ENCODE data around the gene RGN.
"Not testable (repeated sequence)": the region's sequence is repeated elsewhere in the genome, so short reads cannot be mapped to it uniquely, and the experiment has no call there.

RGN gene

DNA sequence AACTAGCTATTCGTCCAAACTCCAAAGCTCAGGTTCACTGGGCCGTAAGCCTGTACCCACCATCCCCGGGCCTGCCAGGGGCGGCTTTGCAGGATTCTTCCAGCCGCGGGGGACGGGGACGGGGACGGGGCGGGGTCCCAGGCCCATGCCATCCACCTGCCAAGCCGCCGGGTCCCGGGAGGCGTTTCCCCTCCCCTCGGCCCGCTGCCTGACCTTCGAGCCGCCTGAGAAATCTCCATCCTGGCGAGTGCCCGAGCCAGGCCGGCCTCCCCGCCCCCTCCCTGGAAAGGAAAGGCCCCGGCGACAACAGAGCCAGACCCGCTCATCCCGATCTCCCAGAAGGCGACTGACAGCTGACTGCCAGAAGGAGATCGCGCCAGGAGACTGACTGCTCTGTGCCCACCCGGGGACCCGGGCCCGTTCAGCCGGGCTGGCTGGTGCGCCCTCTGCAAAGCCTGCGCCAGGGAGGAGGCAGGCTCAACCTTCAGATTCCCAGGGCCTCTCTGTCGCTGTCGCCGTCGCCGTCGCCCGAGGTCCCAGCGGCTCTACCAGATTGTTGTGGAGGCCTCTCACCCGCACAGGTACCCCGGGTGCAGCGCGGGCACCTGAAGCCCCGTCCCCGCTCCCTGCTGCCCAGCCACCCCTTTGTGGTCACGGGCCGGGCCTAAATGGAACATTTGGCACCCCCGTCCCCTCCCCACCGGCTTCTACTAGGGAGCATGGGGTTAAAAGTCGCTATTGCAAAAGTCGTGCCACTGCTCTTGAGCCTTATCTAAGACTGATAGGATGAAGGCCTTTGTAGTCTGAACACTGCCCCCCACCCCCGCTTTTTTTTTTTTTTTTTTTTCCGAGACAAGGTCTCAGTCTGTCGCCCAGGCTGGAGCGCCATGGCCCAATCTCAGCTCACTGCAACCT is at the start of gene RGN:
RGN (plus strand) TSS at position 315 of the 915 bp plus-strand sequence. CDS start 2,702 bp downstream, outside the sequence.
- DNase-seq = no peak

DNA sequence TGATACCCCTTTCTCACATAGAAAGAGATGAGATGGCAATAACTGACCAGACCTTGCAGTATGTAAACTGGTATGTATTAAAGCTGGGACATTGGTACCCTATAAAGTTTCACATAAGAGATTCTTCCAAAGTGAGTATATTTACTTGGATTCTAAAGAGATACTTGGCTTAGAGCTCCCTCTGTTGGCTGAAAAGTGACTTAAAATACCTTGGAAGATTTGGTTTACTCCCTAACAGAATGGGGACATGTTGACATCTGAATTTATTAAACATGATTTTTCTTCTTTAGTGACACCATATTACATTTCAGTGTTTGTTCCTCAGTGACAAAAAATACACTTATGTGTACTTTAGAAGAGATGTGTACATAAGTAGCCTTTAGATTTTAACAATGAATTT is 47.9 kb upstream of the RGN start:
- DNase-seq = peak; percentile 78

DNA sequence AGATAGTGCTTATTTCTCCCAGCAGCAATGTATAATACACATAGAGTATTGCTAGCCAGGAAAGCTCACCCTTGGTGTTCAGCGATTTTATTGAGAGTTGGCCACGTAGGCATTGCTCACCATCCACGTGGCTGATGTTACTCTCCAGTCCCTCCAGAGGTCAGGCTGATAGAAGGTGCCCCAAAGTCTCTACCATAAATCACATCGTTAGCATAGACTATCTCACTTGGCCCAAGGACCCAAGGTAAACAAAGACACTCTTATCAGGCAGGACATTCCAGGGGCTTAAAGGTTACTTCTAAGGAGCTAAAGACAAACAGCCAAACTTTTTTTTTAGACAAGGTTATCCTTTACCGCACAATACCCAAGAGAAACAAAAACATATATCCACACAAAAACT is 30.3 kb upstream of the RGN start:
- DNase-seq = no peak

DNA sequence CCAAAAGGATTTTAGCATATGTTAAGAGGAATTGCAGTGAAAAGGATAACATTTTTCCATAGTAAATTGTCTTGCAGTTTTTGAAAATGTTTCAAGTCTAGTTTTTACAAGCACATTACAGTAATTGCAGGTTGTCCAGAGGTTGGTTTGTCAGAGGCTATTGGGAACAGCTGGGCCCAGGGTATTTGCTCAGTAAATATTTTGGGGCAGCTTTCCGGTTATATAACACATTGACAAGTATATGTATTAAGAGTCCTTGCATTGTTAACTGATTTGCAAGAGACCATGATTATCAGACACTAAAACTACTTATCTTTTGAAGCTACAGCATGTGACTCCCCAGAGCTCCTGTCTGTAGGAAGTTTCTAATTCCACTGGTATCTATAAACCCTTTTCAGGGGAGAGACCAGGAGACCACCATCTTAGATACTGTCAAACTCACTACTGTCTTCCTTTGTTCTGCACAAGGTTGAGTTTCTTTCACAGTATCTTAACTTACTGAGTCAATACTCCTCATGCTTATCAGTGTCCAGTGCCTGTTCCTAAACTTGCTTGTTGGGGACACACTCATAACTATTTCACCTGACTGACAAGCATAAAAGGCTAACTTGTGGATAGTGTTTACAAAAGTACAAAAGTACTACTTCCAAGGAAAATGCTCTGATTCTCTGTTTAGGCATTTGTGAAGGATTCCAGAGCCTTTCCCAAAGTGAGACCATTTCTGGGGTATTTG is 18.9 kb upstream of the RGN start:
- no peak for DNase-seq

DNA sequence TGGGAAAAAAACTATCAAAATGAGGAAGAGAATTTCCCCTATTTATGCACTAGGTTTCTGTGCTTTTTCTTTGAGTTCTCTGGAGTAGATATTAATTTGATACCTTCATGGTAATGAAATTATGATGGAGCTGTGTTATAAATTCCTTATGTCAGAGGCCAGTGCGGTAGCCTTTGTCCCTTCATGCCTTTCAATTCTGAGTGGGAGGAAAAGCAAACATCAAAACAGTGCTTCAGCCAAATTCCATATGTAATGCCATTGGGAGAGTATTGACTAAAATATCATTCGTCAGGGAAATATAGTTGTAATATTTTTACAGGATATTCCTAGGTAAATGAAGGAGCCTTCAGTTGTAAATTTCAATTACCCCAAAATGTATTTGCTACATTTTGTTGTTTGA is 17.5 kb upstream of the RGN start:
- no peak for DNase-seq

DNA sequence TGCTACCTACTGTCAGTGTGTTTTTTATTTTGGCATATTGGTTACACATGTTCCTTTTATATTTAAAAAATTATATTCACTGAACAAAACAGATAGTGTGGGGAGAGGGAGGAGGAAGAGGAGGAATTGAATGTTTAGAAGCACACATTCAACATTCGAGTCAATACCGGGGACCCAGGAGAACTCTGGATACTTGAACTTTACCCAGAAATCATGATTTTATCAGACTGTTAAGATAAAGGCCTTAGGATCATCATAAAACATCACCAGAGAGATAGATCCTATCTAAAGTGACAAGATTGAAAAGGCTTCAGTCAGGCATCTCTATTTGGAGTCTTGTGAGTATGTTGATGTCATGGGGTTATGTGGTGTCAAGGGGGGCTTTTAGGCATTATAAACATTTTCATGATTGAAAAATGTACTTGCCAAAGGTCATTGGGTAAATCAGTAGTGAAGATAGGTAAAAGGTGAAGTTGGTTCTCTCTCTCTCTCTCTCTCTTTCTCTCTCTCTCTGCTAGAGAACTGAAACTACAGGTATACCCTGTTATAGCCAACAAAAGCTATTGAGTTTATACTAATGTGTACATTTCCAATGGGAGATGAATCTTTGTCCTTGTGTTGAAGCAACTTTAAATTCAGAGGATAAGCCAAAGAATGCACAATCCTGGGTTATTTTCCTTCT is 16.9 kb upstream of the RGN start:
- no peak for DNase-seq

DNA sequence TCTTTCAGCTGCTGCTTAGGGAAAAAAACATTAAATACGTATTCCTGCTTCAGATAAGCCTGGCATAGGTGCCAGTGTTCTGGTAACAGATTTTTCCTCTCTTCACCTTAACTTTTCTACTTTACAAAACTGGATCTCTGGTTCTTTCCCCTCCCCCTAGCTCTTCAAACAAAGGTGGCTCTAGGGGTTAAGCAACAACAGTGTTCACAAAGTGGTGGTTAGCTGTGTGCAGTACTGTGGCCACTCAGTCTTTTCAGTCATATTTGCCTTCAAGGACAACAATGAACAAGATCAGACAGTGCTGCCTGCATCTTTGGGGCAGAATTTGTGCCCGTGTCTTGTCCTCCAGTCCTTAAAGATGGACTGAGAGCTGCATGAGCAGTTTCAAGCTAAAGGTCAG is 15.1 kb upstream of the RGN start:
- DNase-seq = no peak

DNA sequence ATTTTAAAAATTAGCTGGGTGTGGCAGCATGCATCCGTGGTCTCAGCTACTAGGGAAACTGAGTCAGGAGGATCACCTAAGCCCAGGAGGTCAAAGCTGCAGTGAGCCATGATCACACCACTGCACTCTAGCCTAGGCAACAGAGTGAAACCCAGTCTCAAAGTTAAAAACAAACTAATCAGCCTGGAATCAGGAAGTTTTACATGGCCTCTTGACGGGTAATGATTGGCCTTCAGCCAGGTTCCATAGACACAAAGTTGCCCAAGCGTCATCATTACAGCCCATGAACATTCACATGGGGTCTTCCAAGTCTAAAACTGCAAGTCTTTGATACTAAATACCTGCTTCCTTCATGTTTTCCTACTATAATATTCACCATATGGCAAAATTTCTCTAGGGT is 10.0 kb upstream of the RGN start:
- no peak for DNase-seq

DNA sequence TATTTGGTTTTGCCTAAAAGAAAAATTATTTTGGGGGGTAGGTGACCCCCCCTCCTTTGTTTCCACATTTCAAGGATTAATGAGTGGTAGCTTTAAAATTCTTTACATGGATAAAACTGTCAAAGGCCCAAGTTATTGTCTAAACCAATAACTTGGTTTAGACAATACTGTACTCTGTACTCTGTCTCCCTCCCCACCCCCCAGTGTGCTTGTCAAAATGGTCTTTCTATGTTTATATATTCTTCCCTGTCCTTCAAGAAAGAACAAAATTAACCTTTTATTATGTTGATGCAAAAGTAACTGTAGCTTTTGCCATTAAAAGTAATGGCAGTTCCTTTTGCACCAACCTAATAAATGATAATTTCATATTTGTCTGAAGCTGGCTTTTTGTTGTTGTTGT is 9.5 kb upstream of the RGN start:
- DNase-seq = no peak

DNA sequence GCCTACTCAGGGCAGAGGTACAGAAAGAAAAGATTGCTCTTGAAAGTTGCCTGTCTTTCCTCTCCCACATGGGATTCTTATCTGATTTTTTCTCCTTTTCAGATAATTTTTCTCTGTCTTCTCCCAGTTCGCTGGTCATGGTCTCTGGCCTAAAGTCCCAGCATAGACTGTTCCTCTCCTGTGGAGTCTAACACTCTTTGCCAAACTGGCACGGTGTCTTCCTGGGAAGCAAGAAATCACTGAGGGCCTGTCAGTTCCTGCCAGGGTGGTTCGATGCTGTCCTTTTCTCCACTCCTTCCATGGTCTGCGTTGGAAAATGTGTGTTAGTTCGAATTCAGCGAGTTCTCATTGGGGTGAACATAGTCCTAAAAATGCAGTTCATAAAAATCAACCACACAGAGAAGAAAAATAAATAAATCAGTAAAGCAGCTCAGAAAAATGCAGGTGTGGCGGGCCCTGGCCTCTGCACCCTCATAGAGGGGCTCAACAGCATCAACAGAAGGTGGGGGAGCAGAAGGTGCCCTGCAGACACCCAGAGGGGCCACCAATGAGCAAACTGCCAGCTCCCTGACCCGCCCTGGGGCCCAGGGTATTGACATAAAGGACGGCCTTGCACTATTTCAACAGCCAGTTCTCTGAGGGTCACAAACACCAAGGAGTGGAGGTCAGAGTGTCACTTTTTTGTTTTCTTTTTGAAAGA is 2.1 kb downstream of the RGN start:
- no peak for DNase-seq

DNA sequence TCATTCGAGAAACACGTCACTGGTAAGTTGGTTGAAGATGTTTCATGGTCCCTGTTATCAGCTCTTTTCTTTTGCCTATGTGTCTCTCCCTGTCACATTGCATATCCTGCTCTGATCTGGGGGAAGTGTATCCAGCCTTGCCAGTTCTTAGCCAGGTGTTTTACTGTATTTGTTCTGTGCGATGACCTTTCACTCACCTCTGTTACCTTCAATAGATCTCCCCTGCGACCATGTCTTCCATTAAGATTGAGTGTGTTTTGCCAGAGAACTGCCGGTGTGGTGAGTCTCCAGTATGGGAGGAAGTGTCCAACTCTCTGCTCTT is 2.6 kb downstream of the RGN start:
- DNase-seq = no peak

DNA sequence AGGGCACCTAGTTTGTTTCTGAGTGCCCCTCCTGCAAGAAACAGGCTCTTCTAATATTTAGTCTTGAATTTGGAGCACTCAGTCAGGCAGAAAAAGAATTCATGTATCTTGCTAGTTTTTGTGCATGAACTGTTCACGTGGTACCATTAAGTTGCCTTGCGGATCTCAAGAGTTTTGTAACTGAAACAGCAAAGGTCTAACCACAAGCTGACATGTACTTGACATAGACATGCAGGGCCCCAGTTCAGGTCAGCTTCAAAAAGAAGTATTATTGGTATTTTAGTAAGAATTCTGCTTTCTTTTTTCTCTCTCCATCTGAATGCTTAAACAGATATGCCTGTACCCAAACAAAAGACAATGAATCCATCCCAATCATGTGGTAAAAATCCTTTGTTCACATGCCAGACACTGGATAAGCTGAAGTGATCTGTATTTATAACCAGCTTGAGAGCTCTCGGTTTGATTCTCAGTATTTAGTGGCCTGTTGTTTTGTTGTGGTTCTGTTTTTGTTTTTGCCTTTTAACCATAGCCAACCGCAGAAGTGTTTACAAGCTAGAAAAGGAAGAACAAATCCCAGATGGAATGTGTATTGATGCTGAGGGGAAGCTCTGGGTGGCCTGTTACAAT is 13.0 kb downstream of the RGN start:
- peak; percentile 23 for DNase-seq

DNA sequence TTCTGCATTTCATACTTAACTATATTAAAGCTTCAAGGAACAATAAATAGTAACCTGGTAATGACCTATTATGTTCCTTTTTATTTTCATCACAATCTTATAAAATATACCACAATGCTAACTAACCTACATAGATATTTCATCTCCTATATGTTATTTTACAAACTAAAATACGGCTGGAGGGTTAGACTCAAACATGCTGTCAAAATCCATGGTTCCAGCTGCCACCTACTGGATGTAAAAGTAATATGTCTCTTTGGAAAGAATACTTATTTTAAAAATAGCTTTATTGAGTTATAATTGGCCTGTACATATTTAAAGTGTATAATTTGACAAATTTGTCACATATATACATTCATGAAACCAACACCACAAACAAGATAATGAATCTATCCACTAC is 15.0 kb downstream of the RGN start:
- peak; percentile 70 for DNase-seq

DNA sequence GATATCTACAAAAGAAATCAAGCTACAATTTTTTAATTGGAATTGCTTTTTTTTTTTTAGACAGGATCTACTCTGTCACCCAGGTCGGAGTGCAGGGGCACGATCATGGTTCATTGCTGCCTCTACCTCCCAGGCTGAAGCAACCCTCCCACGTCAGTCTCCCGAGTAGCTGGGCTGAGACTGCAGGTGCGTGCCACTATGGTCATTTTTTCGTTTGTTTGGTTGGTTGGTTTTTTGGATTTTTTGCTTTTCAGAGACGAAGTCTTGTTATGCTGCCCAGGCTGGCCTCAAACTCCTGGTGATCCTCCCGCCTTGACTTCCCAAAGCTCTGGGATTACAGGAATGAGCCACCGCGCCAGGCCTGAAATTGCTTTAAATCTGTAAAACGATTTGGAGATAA is 15.6 kb downstream of the RGN start:
- no peak for DNase-seq

DNA sequence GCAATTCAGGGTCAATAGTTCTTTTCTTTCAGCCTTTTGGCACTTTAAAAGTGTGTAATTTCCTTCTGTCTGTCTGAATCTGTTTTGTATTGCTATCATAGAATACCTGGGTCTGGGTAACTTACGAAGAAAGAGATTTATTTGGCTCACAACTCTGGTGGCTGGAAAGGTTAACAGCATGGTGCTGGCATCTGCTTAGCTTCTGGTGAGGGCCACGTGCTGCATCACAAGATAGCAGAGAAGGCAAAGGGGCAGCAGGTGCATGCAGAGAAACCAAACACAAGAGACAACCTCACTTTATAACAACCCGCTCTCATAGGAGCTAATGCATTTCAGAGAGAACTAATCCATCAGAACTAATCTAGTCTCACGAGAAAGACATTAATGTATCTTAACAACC is 18.8 kb downstream of the RGN start:
- no peak for DNase-seq

DNA sequence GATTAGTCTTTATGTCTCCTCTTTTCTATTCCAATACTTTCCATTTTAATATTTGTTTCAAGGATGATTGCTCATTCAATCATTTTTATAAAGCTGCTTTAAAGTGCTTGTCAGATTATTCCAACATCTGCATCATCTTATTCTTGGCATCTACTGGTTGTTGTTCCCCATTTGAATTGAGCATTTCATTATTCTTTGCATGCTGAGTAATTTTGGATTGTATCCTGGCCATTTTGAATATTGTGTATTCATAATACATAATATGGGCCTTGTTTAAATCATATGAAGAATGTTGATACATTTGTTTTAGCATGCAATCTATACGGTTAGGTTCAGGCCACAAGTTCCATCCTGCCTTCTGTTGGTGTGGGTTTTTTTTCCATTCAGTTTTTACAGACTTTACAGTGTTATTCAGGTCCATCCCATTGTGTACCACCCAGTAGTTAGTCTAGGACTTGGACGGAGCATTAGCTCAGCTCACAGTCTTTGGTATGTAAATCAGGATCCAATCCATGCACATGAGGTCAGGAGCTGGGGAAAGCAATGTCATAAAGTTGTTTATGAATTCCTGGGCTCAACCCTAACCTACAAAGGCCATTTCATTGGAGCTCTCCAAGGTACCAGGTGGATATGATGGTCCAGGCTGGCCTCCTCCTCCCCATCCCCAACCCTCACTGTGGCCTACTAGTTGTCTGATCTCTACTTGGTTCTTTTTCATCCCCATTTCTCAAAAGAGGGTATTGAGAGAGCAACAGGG is 20.3 kb downstream of the RGN start:
- DNase-seq = no peak

DNA sequence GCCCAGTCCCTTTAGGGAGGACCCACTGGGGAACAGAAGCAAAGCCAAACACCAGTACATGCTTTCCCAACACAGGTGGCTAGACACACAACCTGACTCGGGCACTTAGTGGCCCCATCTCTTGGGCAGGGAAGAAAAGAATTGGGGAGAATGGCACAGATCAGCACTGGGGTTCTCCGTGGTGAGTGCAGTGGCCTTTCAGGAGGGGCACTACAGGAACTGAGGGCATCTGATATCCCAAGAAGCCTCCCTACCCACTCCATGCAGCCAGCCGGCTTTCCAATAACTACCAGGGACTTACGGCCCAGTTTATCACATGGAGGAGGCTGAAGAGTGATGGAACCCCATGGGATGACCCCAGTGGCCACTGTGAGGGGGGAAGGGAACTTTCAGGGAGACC is 23.0 kb downstream of the RGN start:
- DNase-seq = no peak

DNA sequence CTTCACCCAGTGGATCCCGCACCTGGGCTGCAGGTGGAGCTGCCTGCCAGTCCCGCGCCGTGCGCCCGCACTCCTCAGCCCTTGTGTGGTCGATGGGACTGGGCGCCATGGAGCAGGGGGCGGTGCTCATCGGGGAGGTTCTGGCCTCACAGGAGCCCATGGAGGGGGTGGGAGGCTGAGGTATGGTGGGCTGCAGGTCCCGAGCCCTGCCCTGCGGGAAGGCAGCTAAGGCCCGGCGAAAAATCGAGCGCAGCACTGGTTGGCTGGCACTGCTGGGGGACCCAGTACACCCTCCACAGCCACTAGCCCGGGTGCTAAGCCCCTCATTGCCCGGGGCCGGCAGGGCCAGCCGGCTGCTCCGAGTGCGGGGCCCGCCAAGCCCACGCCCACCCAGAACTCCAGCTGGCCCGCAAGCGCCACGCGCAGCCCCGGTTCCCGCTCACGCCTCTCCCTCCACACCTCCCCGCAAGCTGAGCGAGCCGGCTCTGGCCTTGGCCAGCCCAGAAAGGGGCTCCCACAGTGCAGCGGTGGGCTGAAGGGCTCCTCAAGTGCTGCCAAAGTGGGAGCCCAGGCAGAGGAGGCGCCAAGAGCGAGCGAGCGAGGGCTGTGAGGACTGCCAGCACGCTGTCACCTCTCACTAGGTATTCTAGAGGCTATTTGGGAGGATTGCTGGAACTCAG is 32.8 kb downstream of the RGN start:
- DNase-seq = not testable (repeated sequence)

DNA sequence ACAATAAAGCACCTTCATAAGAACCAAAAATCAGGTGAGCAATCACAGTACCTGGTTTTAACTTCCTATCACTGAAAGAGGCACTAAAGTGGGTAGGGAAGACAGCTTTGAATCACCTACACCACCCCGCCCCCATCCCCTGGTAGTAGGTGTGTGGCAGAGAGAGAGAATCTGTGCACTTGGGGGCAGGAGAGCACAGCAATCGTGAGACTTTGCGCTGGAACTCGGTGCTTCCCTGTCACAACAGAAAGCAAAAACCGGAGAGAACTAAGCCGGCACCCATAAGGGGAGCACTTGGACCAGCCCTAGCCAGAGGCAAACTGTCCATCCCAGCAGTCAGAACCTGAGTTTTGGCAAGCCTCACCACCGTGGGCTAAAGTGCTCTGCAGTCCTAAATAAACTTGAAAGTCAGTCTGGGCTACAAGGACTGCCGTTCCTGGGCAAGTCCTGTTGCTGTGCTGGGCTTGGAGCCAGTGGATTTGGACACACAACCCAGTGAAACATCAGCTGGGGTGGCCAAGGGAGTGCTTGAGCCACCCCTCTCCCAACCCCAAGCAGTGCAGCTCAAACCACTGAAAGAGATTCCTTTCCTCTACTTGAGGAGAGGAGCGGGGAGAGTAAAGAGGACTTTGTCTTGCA is 34.2 kb downstream of the RGN start:
- DNase-seq = no peak

DNA sequence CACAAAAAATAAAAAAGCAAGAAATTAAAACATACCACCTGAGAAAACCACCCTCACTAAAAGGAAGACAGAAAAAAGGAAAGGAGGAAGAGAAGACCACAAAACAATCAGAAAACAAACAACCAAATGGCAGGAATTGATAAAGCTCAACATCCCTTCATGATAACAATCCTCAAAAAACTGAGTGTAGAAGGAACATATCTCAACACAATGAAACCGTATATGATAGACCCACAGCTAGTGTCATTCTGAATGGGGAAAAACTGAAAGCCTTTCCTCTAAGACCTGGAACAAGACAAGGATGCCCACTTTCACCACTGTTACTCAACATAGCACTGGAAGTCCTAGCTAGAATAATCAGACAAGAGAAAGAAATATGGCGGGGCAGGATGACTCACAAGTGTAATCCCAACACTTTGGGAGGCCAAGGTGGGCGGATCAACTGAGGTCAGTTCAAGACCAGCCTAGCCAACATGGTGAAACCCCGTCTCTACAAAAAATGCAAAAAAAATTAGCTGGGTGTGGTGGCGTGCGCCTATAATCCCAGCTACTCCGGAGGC is 38.4 kb downstream of the RGN start:
- DNase-seq = not testable (repeated sequence)

Measured in hematopoietic multipotent progenitor cell treated with erythropoietin and hydrocortisone succinate and interleukin-3 and kit ligand, for 6 days (in vitro differentiated cells).